Measurements from ENCODE around the gene TMEM179.

TMEM179 gene

GRCh38 chr14:104576232-104576969, 28.2 kb downstream of the TMEM179 start:
- no peak for TF ChIP-seq SIN3A (IDR thresholded peaks at IDR 0.05; ENCODE audit: borderline replicate concordance, insufficient read depth, low read length)
- no peak for TF ChIP-seq FOXP2 (optimal IDR thresholded peaks at IDR 0.05; ENCODE audit: borderline replicate concordance, extremely low read depth, extremely low read length, insufficient read depth)
- no peak for TF ChIP-seq TAF1 (IDR thresholded peaks at IDR 0.05; ENCODE audit: borderline replicate concordance, insufficient read depth, low read length)
- TF ChIP-seq REST (IDR thresholded peaks at IDR 0.05; ENCODE audit: insufficient read depth in 1 of 2, low read depth in 2 of 2, low read length in 2 of 2) = no peak
- TF ChIP-seq POLR2AphosphoS5 (IDR thresholded peaks at IDR 0.05; ENCODE audit: low read depth, low read length) = no peak

GRCh38 chr14:104574978-104575583, 29.5 kb downstream of the TMEM179 start:
- TF ChIP-seq FOXP2 (optimal IDR thresholded peaks at IDR 0.05; ENCODE audit: borderline replicate concordance, extremely low read depth, extremely low read length, insufficient read depth) (no peak), TAF1 (IDR thresholded peaks at IDR 0.05; ENCODE audit: borderline replicate concordance, insufficient read depth, low read length) (no peak), REST (IDR thresholded peaks at IDR 0.05; ENCODE audit: insufficient read depth in 1 of 2, low read depth in 2 of 2, low read length in 2 of 2) (no peak), SIN3A (IDR thresholded peaks at IDR 0.05; ENCODE audit: borderline replicate concordance, insufficient read depth, low read length) (no peak), POLR2AphosphoS5 (IDR thresholded peaks at IDR 0.05; ENCODE audit: low read depth, low read length) (no peak)

- TF ChIP-seq REST (IDR thresholded peaks at IDR 0.05; ENCODE audit: insufficient read depth in 1 of 2, low read depth in 2 of 2, low read length in 2 of 2) = no peak
- TF ChIP-seq POLR2AphosphoS5 (IDR thresholded peaks at IDR 0.05; ENCODE audit: low read depth, low read length) = no peak
- TF ChIP-seq SIN3A (IDR thresholded peaks at IDR 0.05; ENCODE audit: borderline replicate concordance, insufficient read depth, low read length) = no peak
- TF ChIP-seq FOXP2 (optimal IDR thresholded peaks at IDR 0.05; ENCODE audit: borderline replicate concordance, extremely low read depth, extremely low read length, insufficient read depth) = no peak
- no peak for TF ChIP-seq TAF1 (IDR thresholded peaks at IDR 0.05; ENCODE audit: borderline replicate concordance, insufficient read depth, low read length)
These were observed 30.0 kb downstream of the TMEM179 start for GRCh38 chr14:104574536-104574935.

- TF ChIP-seq SIN3A (IDR thresholded peaks at IDR 0.05; ENCODE audit: borderline replicate concordance, insufficient read depth, low read length) (no peak), TAF1 (IDR thresholded peaks at IDR 0.05; ENCODE audit: borderline replicate concordance, insufficient read depth, low read length) (no peak), REST (IDR thresholded peaks at IDR 0.05; ENCODE audit: insufficient read depth in 1 of 2, low read depth in 2 of 2, low read length in 2 of 2) (no peak), FOXP2 (optimal IDR thresholded peaks at IDR 0.05; ENCODE audit: borderline replicate concordance, extremely low read depth, extremely low read length, insufficient read depth) (no peak), POLR2AphosphoS5 (IDR thresholded peaks at IDR 0.05; ENCODE audit: low read depth, low read length) (no peak)
These were observed 30.6 kb downstream of the TMEM179 start for GRCh38 chr14:104573930-104574329.
